ENCODE measurements around the gene STAT5A. TPM values are rescaled to one million over a fixed set of nuclear protein-coding genes. Genes with fewer than 3 reads are reported as not detected.

Gene STAT5A
- total and polyA plus RNA-seq, 9 of the 15 experiments (the other 6 are each of a cell fraction or from before 2014, with no cell fraction given), result 79.9 to 415 (median 196) TPM

GRCh38 chr17:42279776-42280630, 8.3 kb upstream of the STAT5A start:
- peak overlapping the region in 1 of 2 experiments; percentile 59; a peak in 1 of 4 replicates for H3K9ac ChIP-seq (ENCODE audit: insufficient read depth in 1 of 2, low read depth in 2 of 2, low read length in 2 of 2)
- 82% methylated on average over 4 of the region's 4 CpGs for WGBS (ENCODE audit: insufficient coverage, low coverage, missing lambda C conversion rate)
- no peak overlapping the region for H2AFZ ChIP-seq (ENCODE audit: low read depth, low read length)
- no peaks in the 10 kb centered on the region for H3K9me3 ChIP-seq (replicated peaks; ENCODE audit: control insufficient read depth, insufficient read depth, low read depth, low read length)
- H3K27ac ChIP-seq (ENCODE audit: extremely low read depth, low read depth, low read length), result peak overlapping the region; percentile 19; the same call in 1 of the 3 replicates
- DNase-seq (ENCODE audit: extremely low read depth in 1 of 4, low spot score in 3 of 4), result peak in 1 of 4 experiments; percentile 12
- FAIRE-seq, result no peak
- no peaks in the 10 kb centered on the region for H4K20me1 ChIP-seq (replicated peaks; ENCODE audit: control insufficient read depth, insufficient read depth, low read length)
- TF ChIP-seq POLR2A (conservative IDR thresholded peaks at IDR 0.05) (peak; percentile 37; the same call in 1 of the 2 replicates), POLR2AphosphoS2 (IDR thresholded peaks at IDR 0.05; ENCODE audit: low read length) (peak; percentile 75; the same call in 1 of the 2 replicates), NR2C1 (IDR thresholded peaks at IDR 0.05) (no peak), NR2C1 (tag; IDR thresholded peaks at IDR 0.05) (no peak)
- intact Hi-C loops (cut with micrococcal nuclease) (no loop called here), in situ Hi-C loops (cut with MboI) (no loop called here)
- no TSS peak for BruUV-seq (replicated peaks)
- POLR2A ChIA-PET, result interaction anchor here (1.1 to 5.8 kb wide), 3 partner anchors 9 to 11 kb away, joined by 6 to 41 read pairs (median 7); partner anchors contain the start of gene STAT5A
- H3K4me2 ChIP-seq (ENCODE audit: insufficient read depth, low read length), result no peak overlapping the region
- ATAC-seq, result no peak
- no peaks in the 10 kb centered on the region for H3K9me1 ChIP-seq (ENCODE audit: control insufficient read depth, insufficient read depth, low read length)
- peaks cover 43 to 44% of the 10 kb centered on the region in 2 experiments for H3K4me1 ChIP-seq (replicated peaks in 1 of 2; ENCODE audit: control insufficient read depth in 2 of 2, insufficient read depth in 2 of 2, low read length in 2 of 2)
- peaks cover 76% of the 10 kb centered on the region for H3K79me2 ChIP-seq (ENCODE audit: control insufficient read depth, insufficient read depth, low read length)
- CTCF ChIA-PET (ENCODE audit: low intra/inter-chr PET ratio), result no interaction called here
- H3K27me3 ChIP-seq (ENCODE audit: control insufficient read depth in 2 of 2, insufficient read depth in 2 of 2, low read length in 2 of 2), result no peaks in the 10 kb centered on the region
- no peak overlapping the region for H3K4me3 ChIP-seq
- peaks cover 29% of the 10 kb centered on the region for H3K36me3 ChIP-seq (ENCODE audit: control insufficient read depth, insufficient read depth, low read length)

DNA sequence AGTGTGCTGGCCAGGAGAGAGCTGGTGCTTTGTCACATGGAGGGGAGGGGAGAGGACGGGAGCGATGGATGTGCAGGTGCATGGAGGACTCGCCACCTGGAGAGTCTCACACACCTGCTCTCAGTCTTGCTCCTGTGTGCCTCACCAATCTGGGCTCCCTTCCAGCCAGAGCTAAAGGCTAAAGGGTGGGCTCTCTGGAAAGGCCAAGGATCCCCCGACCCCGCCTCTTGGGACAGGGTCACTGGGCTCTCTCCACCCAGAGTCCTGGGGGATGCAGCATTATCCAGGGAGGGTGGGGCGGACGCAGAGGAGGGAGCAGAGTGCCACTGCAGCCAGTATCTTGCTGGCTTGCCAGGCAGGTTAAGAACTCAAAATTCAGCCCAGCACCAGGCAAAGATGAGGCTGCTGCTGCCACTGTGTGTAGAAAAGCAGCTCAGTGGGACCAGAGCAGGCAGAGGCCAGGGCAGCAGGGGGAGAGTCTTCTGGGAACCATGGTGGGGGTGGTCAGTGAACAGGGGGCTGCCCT, 6.7 kb upstream of the STAT5A start:
- no peak for FAIRE-seq
- no peaks in the 10 kb centered on the region for H3K9me3 ChIP-seq (replicated peaks; ENCODE audit: control insufficient read depth, insufficient read depth, low read depth, low read length)
- in situ Hi-C loops (cut with MboI), result no loop called here
- H2AFZ ChIP-seq (ENCODE audit: low read depth, low read length), result no peak overlapping the region
- no peaks in the 10 kb centered on the region for H4K20me1 ChIP-seq (replicated peaks; ENCODE audit: control insufficient read depth, insufficient read depth, low read length)
- H3K79me2 ChIP-seq (ENCODE audit: control insufficient read depth, insufficient read depth, low read length), result peaks cover 78% of the 10 kb centered on the region
- peak overlapping the region in 1 of 2 experiments; percentile 81; a peak in 2 of 4 replicates for H3K9ac ChIP-seq (ENCODE audit: insufficient read depth in 1 of 2, low read depth in 2 of 2, low read length in 2 of 2)
- H3K4me1 ChIP-seq (replicated peaks in 1 of 2; ENCODE audit: control insufficient read depth in 2 of 2, insufficient read depth in 2 of 2, low read length in 2 of 2), result peaks cover 51 to 53% of the 10 kb centered on the region in 2 experiments
- peak in 1 of 4 experiments; percentile 8 for DNase-seq (ENCODE audit: extremely low read depth in 1 of 4, low spot score in 3 of 4)
- peaks cover 39% of the 10 kb centered on the region for H3K36me3 ChIP-seq (ENCODE audit: control insufficient read depth, insufficient read depth, low read length)
- intact Hi-C loops (cut with micrococcal nuclease), result no loop called here
- WGBS (ENCODE audit: insufficient coverage, low coverage, missing lambda C conversion rate), result 83% methylated on average over 4 of the region's 7 CpGs
- ChIA-PET CTCF (ENCODE audit: low intra/inter-chr PET ratio) (no interaction called here), POLR2A (interaction anchor here (0.6 to 5.8 kb wide), 5 partner anchors 9 to 598 kb away, joined by 3 to 41 read pairs (median 4); no protein-coding TSS in a partner anchor)
- H3K4me2 ChIP-seq (ENCODE audit: insufficient read depth, low read length), result no peak overlapping the region
- H3K9me1 ChIP-seq (ENCODE audit: control insufficient read depth, insufficient read depth, low read length), result no peaks in the 10 kb centered on the region
- BruUV-seq (replicated peaks), result no TSS peak
- H3K27me3 ChIP-seq (ENCODE audit: control insufficient read depth in 2 of 2, insufficient read depth in 2 of 2, low read length in 2 of 2), result no peaks in the 10 kb centered on the region
- H3K27ac ChIP-seq (ENCODE audit: extremely low read depth, low read depth, low read length), result peak overlapping the region; percentile 52; the same call in 2 of the 3 replicates
- H3K4me3 ChIP-seq, result no peak overlapping the region
- no peak for ATAC-seq
- TF ChIP-seq RNF2 (IDR thresholded peaks at IDR 0.05) (no peak), RBFOX2 (IDR thresholded peaks at IDR 0.05; ENCODE audit: low read depth, low read length) (peak; percentile 48), POLR2G (IDR thresholded peaks at IDR 0.05; ENCODE audit: low read depth, low read length) (peak; percentile 69), PTBP1 (IDR thresholded peaks at IDR 0.05; ENCODE audit: low read depth, low read length) (0 out of 2 replicates have a peak, but pooled peaks have one; percentile 56), POLR2A (conservative IDR thresholded peaks at IDR 0.05) (0 out of 2 replicates have a peak, but pooled peaks have one; percentile 2)

Data from K562 (cell line).